Endodermal cell (in vitro differentiated cells): Measurements from ENCODE around the gene ABCD2. TPM values are rescaled to one million over a fixed set of nuclear protein-coding genes. Genes with fewer than 3 reads are reported as not detected.

Experiments
- DNase-seq: peaks from one replicate; pipeline ENCODE4 v3.0.0-alpha.2; 2017
- H3K27ac ChIP-seq: 2 replicates; pipeline ENCODE4 v1.5.1; 2013; ENCODE audit warnings: mild to moderate bottlenecking, low read depth, low read length, moderate library complexity
- H3K27me3 ChIP-seq: 2 replicates; pipeline ENCODE4 v1.6.1; 2013; ENCODE audit warnings: mild to moderate bottlenecking, low read length, moderate library complexity; ENCODE audit not compliant: insufficient read depth, control insufficient read depth, poor library complexity, severe bottlenecking
- H3K36me3 ChIP-seq: 2 replicates; pipeline ENCODE4 v1.7.0; 2013; ENCODE audit warnings: mild to moderate bottlenecking, low read length, moderate library complexity; ENCODE audit not compliant: control insufficient read depth, insufficient read depth
- H3K4me1 ChIP-seq: one replicate; pipeline ENCODE4 v1.7.0; 2013; ENCODE audit warnings: low read length; ENCODE audit not compliant: control insufficient read depth, insufficient read depth
- H3K4me3 ChIP-seq: 2 replicates; pipeline ENCODE4 v1.5.1; 2013; ENCODE audit warnings: mild to moderate bottlenecking, low read length, moderate library complexity
- H3K9ac ChIP-seq: 2 replicates; pipeline ENCODE4 v1.6.1; 2013; ENCODE audit warnings: mild to moderate bottlenecking, low read length, moderate library complexity; ENCODE audit not compliant: poor library complexity, severe bottlenecking; ENCODE audit errors: extremely low read depth
- H3K9me3 ChIP-seq: 2 replicates; pipeline ENCODE4 v1.6.1; 2013; ENCODE audit warnings: mild to moderate bottlenecking, low read length, moderate library complexity; ENCODE audit not compliant: control insufficient read depth
- H3K27ac Mint-ChIP-seq: 2 replicates; pipeline ENCODE4 v1.8.0; 2020; ENCODE audit warnings: mixed read lengths
- H3K27me3 Mint-ChIP-seq: 2 replicates; pipeline ENCODE4 v1.8.0; 2021; ENCODE audit warnings: mild to moderate bottlenecking, mixed read lengths; ENCODE audit not compliant: insufficient read depth
- H3K36me3 Mint-ChIP-seq: 2 replicates; pipeline ENCODE4 v1.8.0; 2020; ENCODE audit warnings: low read depth, mixed read lengths
- H3K4me1 Mint-ChIP-seq: 2 replicates; pipeline ENCODE4 v1.8.0; 2020; ENCODE audit warnings: mixed read lengths
- H3K4me3 Mint-ChIP-seq: 2 replicates; pipeline ENCODE4 v1.8.0; 2020; ENCODE audit warnings: mild to moderate bottlenecking, moderate library complexity, mixed read lengths
- H3K9me3 Mint-ChIP-seq: 2 replicates; pipeline ENCODE4 v1.8.0; 2020; ENCODE audit warnings: mild to moderate bottlenecking, mixed read lengths
- CTCF ChIP-seq: fragments of 200-600 bp; sonication (generic); conservative IDR thresholded peaks from 2 replicates; pipeline ENCODE4 v1.5.0; 2021; ENCODE audit warnings: antibody characterized with exemption, mild to moderate bottlenecking
- WGBS, 2 experiments: methylation state at CpG; one replicate each; pipeline versions ENCODE4 v1.1.5 to v1.1.7; 2013; ENCODE audit warnings: missing lambda C conversion rate in 2 of 2, mixed read lengths in 1 of 2; ENCODE audit not compliant: insufficient coverage in 1 of 2, insufficient read length in 1 of 2; 5-methylcytosine and 5-hydroxymethylcytosine counted together
- total RNA-seq, 2 donors: library from RNA; stranded (reverse); fragmentation: NEBNext Ultra II Directional in 1 of 2; extraction: Animal tissue kit (Norgen Biotek cat#: 25700) in 1 of 2; gene quantifications; 2 replicates in 1 of 2; 3 replicates in 1 of 2; pipeline ENCODE4 v1.2.1, GENCODE V29; 2021

ABCD2 gene
- total RNA-seq, 2 donors from 2014 or later: not detected

- no peak overlapping the region for H3K4me3 ChIP-seq
- H3K36me3 Mint-ChIP-seq: no peaks in the 10 kb centered on the region
- no peak overlapping the region for H3K4me3 Mint-ChIP-seq
- H3K27me3 Mint-ChIP-seq: no peaks in the 10 kb centered on the region
- no peak overlapping the region for H3K9ac ChIP-seq
- H3K9me3 Mint-ChIP-seq: no peaks in the 10 kb centered on the region
- H3K27ac Mint-ChIP-seq: no peak overlapping the region
- H3K27me3 ChIP-seq: no peaks in the 10 kb centered on the region
- 80 to 92% methylated on average over 1 of the region's 2 CpGs for WGBS, 2 experiments
- H3K4me1 ChIP-seq: no peaks in the 10 kb centered on the region
- H3K27ac ChIP-seq: no peak overlapping the region
- H3K4me1 Mint-ChIP-seq: no peaks in the 10 kb centered on the region
- H3K36me3 ChIP-seq: no peaks in the 10 kb centered on the region
- DNase-seq: no peak
- TF ChIP-seq CTCF: no peak
- no peaks in the 10 kb centered on the region for H3K9me3 ChIP-seq
These were observed 27.4 kb upstream of the ABCD2 start for GRCh38 chr12:39646963-39647362.

- Histone ChIP-seq H3K9me3 (no peaks in the 10 kb centered on the region), H3K36me3 (no peaks in the 10 kb centered on the region), H3K27me3 (no peaks in the 10 kb centered on the region), H3K9ac (no peak overlapping the region), H3K27ac (no peak overlapping the region), H3K4me1 (no peaks in the 10 kb centered on the region), H3K4me3 (no peak overlapping the region)
- Mint-ChIP-seq H3K36me3 (no peaks in the 10 kb centered on the region), H3K9me3 (no peaks in the 10 kb centered on the region), H3K4me1 (no peaks in the 10 kb centered on the region), H3K27ac (no peak overlapping the region), H3K27me3 (no peaks in the 10 kb centered on the region), H3K4me3 (no peak overlapping the region)
- no peak for DNase-seq
- 60 to 81% methylated on average over 1 of the region's 1 CpG for WGBS, 2 experiments
- TF ChIP-seq CTCF: no peak
These were observed 23.4 kb upstream of the ABCD2 start for GRCh38 chr12:39643052-39643451.

- Mint-ChIP-seq H3K4me3 (no peak overlapping the region), H3K27me3 (no peaks in the 10 kb centered on the region), H3K9me3 (peaks cover 5% of the 10 kb centered on the region), H3K4me1 (no peaks in the 10 kb centered on the region), H3K27ac (no peak overlapping the region), H3K36me3 (no peaks in the 10 kb centered on the region)
- TF ChIP-seq CTCF: no peak
- Histone ChIP-seq H3K4me3 (no peak overlapping the region), H3K36me3 (no peaks in the 10 kb centered on the region), H3K9ac (no peak overlapping the region), H3K27me3 (no peaks in the 10 kb centered on the region), H3K27ac (no peak overlapping the region), H3K4me1 (no peaks in the 10 kb centered on the region), H3K9me3 (no peaks in the 10 kb centered on the region)
- no peak for DNase-seq
- 83 to 99% methylated on average over 1 to 2 of the region's 2 CpGs for WGBS, 2 experiments
These were observed 19.2 kb upstream of the ABCD2 start for GRCh38 chr12:39638840-39639239.
